ENCODE measurements around the gene TFF1.

TFF1 gene

GRCh38 chr21:42379426-42380215 lies 13.3 kb upstream of the TFF1 start:
- ChIA-PET CTCF (interaction anchor here (0.6 kb wide), 1 partner anchor 1096 kb away, joined by 3 read pairs; no protein-coding TSS in a partner anchor), POLR2A (no interaction called here)
- Histone ChIP-seq H3K4me3 (ENCODE audit: low read depth, low read length) (no peak overlapping the region), H3K27ac (ENCODE audit: extremely low read depth, low read depth, low read length) (no peak overlapping the region), H3K36me3 (ENCODE audit: control insufficient read depth in 2 of 2, insufficient read depth in 1 of 2, low read length in 2 of 2) (no peaks in the 10 kb centered on the region), H3K9me3 (ENCODE audit: control insufficient read depth, insufficient read depth, low read depth, low read length) (no peaks in the 10 kb centered on the region), H3K4me1 (ENCODE audit: control insufficient read depth, insufficient read depth, low read length) (no peaks in the 10 kb centered on the region)
- TF ChIP-seq ZNF664 (tag by site-specific recombination; IDR thresholded peaks at IDR 0.05) (no peak), ZNF660 (tag by site-specific recombination; IDR thresholded peaks at IDR 0.05) (no peak), ZNF221 (tag by site-specific recombination; IDR thresholded peaks at IDR 0.05; ENCODE audit: borderline replicate concordance) (no peak), ZNF211 (tag by site-specific recombination; IDR thresholded peaks at IDR 0.05; ENCODE audit: low read depth) (no peak), ZNF19 (tag by site-specific recombination; IDR thresholded peaks at IDR 0.05; ENCODE audit: low read depth) (no peak), HOXC10 (CRISPR knock-in tag; IDR thresholded peaks at IDR 0.05) (no peak), KLF1 (tag by site-specific recombination; IDR thresholded peaks at IDR 0.05) (no peak), ZFP41 (tag by site-specific recombination; IDR thresholded peaks at IDR 0.05; ENCODE audit: borderline replicate concordance) (no peak), ZIC2 (tag by site-specific recombination; IDR thresholded peaks at IDR 0.05) (no peak), ZNF148 (tag by site-specific recombination; IDR thresholded peaks at IDR 0.05; ENCODE audit: borderline replicate concordance) (no peak), ZNF521 (tag by site-specific recombination; IDR thresholded peaks at IDR 0.05) (no peak), SP3 (tag by site-specific recombination; IDR thresholded peaks at IDR 0.05) (no peak), ZNF621 (tag by site-specific recombination; IDR thresholded peaks at IDR 0.05) (no peak), GLI4 (tag by site-specific recombination; IDR thresholded peaks at IDR 0.05) (no peak), PBX3 (CRISPR knock-in tag; IDR thresholded peaks at IDR 0.05) (no peak), SP2 (tag by site-specific recombination; IDR thresholded peaks at IDR 0.05) (no peak), ZNF404 (tag by site-specific recombination; IDR thresholded peaks at IDR 0.05) (no peak), KLF10 (tag by site-specific recombination; IDR thresholded peaks at IDR 0.05) (no peak), OSR2 (tag by site-specific recombination; IDR thresholded peaks at IDR 0.05) (no peak), ZNF2 (tag by site-specific recombination; IDR thresholded peaks at IDR 0.05) (no peak)

- CTCF ChIA-PET: interaction anchor here (0.6 to 1.2 kb wide), 2 partner anchors 40 to 54 kb away, joined by 3 read pairs; no protein-coding TSS in a partner anchor
- Histone ChIP-seq H3K9me3 (ENCODE audit: control insufficient read depth, insufficient read depth, low read depth, low read length) (no peaks in the 10 kb centered on the region), H3K4me1 (ENCODE audit: control insufficient read depth, insufficient read depth, low read length) (no peaks in the 10 kb centered on the region), H3K27ac (ENCODE audit: extremely low read depth, low read depth, low read length) (no peak overlapping the region), H3K36me3 (ENCODE audit: control insufficient read depth in 2 of 2, insufficient read depth in 1 of 2, low read length in 2 of 2) (no peaks in the 10 kb centered on the region), H3K4me3 (ENCODE audit: low read depth, low read length) (no peak overlapping the region)
- POLR2A ChIA-PET: no interaction called here
- TF ChIP-seq ZBTB21 (tag by site-specific recombination; IDR thresholded peaks at IDR 0.05): no peak
- no peak for TF ChIP-seq ZNF596 (tag by site-specific recombination; IDR thresholded peaks at IDR 0.05)
- no peak for TF ChIP-seq ZNF404 (tag by site-specific recombination; IDR thresholded peaks at IDR 0.05)
Measured at GRCh38 chr21:42378418-42378817, 12.1 kb upstream of the TFF1 start.
